Muscle of leg (tissue), 16 donors: ENCODE data around the gene PHKG1. TPM values are rescaled to one million over a fixed set of nuclear protein-coding genes. Genes with fewer than 3 reads are reported as not detected.
"Not testable (repeated sequence)": the region's sequence is repeated elsewhere in the genome, so short reads cannot be mapped to it uniquely, and the experiment has no call there.

Experiments
- DNase-seq: peaks from one replicate; pipeline ENCODE4 v3.0.0; 2013
- H3K27ac ChIP-seq: one replicate; pipeline ENCODE4 v1.5.1; 2013; ENCODE audit warnings: mild to moderate bottlenecking, low read length, control low read depth
- H3K27me3 ChIP-seq: one replicate; pipeline ENCODE4 v1.6.1; 2013; ENCODE audit warnings: low read length; ENCODE audit not compliant: control insufficient read depth, insufficient read depth
- H3K36me3 ChIP-seq: one replicate; pipeline ENCODE4 v1.6.1; 2013; ENCODE audit warnings: low read length; ENCODE audit not compliant: control insufficient read depth, insufficient read depth
- H3K4me1 ChIP-seq: one replicate; pipeline ENCODE4 v1.6.1; 2013; ENCODE audit warnings: low read length; ENCODE audit not compliant: control insufficient read depth, insufficient read depth
- H3K4me3 ChIP-seq: one replicate; pipeline ENCODE4 v1.5.1; 2013; ENCODE audit warnings: low read length, control low read depth
- H3K9me3 ChIP-seq: replicated peaks from 2 replicates; pipeline ENCODE4 v1.6.1; 2013; ENCODE audit warnings: low read depth, low read length; ENCODE audit not compliant: control insufficient read depth
- WGBS: methylation state at CpG from one replicate; pipeline ENCODE4 v1.1.5; 2013; ENCODE audit warnings: missing lambda C conversion rate; ENCODE audit not compliant: insufficient coverage; 5-methylcytosine and 5-hydroxymethylcytosine counted together
- long read RNA-seq, 11 donors: transcript quantifications; one replicate each; lab custom pipeline, GENCODE V29; 2026
- polyA plus RNA-seq, 8 donors: library from polyadenylated mRNA; unstranded; fragments of 120-200 nt; gene quantifications; one replicate each; pipeline versions ENCODE4 v1.2.1 to v1.2.3, GENCODE V29; 2013; ENCODE audit warnings: inconsistent platforms in 1 of 8, low replicate concordance in 1 of 8; ENCODE audit not compliant: insufficient read length in 8 of 8, insufficient read depth in 1 of 8
- total RNA-seq: library from RNA; stranded (reverse); fragments of 120-200 nt; gene quantifications from one replicate; pipeline ENCODE4 v1.2.4, GENCODE V29; 2013

The PHKG1 gene
- total RNA-seq (52.4 TPM), polyA plus RNA-seq (10 to 100 TPM; 21.0 to 62.4 (median 32.7) TPM)
- long read RNA-seq, donor 1, partial matches to known transcripts: 0 of 8 reads
- long read RNA-seq, donor 1, other reads (novel, unspliced or antisense): 5 of 8 reads
- long read RNA-seq, donor 2: 0 reads
- long read RNA-seq, donor 3, transcript PHKG1-201 (10 exons, 1,431 nt): major isoform, 6 of 18 reads
- long read RNA-seq, donor 3, partial matches to known transcripts: 10 of 18 reads
- long read RNA-seq, donor 3, other reads (novel, unspliced or antisense): 0 of 18 reads
- long read RNA-seq, donor 4, partial matches to known transcripts: 0 of 4 reads
- long read RNA-seq, donor 4, other reads (novel, unspliced or antisense): 0 of 4 reads
- long read RNA-seq, donor 5, transcript PHKG1-201 (10 exons, 1,431 nt): major isoform, 7 of 8 reads
- long read RNA-seq, donor 5, partial matches to known transcripts: 0 of 8 reads
- long read RNA-seq, donor 5, other reads (novel, unspliced or antisense): 0 of 8 reads
- long read RNA-seq, donor 6, transcript PHKG1-201 (10 exons, 1,431 nt): major isoform, 5 of 13 reads
- long read RNA-seq, donor 6, partial matches to known transcripts: 6 of 13 reads
- long read RNA-seq, donor 6, other reads (novel, unspliced or antisense): 0 of 13 reads
- long read RNA-seq, donor 7, transcript PHKG1-201 (10 exons, 1,431 nt): major isoform, 5 of 7 reads
- long read RNA-seq, donor 7, partial matches to known transcripts: 0 of 7 reads
- long read RNA-seq, donor 7, other reads (novel, unspliced or antisense): 0 of 7 reads
- long read RNA-seq, donor 8, partial matches to known transcripts: 0 of 6 reads
- long read RNA-seq, donor 8, other reads (novel, unspliced or antisense): 0 of 6 reads
- long read RNA-seq, donor 9, partial matches to known transcripts: 0 of 6 reads
- long read RNA-seq, donor 9, other reads (novel, unspliced or antisense): 0 of 6 reads
- long read RNA-seq, donor 10, transcript PHKG1-201 (10 exons, 1,431 nt): major isoform, 5 of 6 reads
- long read RNA-seq, donor 10, partial matches to known transcripts: 0 of 6 reads
- long read RNA-seq, donor 10, other reads (novel, unspliced or antisense): 0 of 6 reads
- long read RNA-seq, donor 11, transcript PHKG1-201 (10 exons, 1,431 nt): major isoform, 8 of 9 reads
- long read RNA-seq, donor 11, partial matches to known transcripts: 0 of 9 reads
- long read RNA-seq, donor 11, other reads (novel, unspliced or antisense): 0 of 9 reads

DNA sequence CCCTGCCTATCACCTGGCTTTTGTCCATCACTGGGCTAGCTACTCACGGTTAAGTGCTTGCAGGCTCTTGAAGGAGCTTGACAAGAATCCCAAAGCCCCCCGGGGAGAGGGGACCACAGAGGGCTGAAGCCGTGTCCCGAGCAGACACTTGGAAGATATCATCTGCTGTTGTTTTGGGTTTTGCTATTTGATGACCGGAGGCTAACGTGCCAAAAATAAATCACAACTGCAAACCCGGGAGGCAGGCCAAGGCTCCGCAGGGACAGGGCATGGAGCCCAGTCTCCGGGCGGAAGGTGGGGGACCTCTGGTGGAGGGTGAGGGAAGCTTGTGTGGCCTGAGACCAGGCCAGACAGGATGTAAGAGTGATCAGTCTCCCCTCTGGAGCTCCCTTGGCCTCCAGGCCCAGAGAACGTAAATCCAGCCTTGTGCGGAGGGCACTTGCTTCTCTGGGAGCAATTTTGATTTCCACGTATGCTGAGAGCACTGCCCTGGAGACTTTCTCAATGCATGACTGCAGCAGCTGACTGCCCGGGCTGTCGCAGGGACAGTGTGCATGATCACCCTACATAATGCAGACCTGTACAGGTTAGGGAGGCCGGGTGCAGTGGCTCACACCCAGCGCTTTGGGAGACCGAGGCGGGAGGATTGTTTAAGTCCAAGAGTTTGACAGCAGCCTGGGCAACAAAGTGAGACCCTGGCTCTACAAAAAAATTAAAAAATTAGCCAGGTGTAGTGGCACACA is at the start of gene PHKG1:
Gene PHKG1, minus strand, starts transcription at position 164 of the 743 bp plus-strand sequence. CDS start 4,011 bp downstream, outside the sequence.
- H3K27ac ChIP-seq: peak within 1 kb of the TSS; percentile 89
- 10% methylated on average over 11 of the region's 19 CpGs for WGBS
- H3K4me3 ChIP-seq: peak within 1 kb of the TSS; percentile 34
- DNase-seq: peak; percentile 92
- H3K27me3 ChIP-seq: no peaks in the 10 kb centered on the region
- peaks cover 23% of the 10 kb centered on the region for H3K4me1 ChIP-seq
- no peaks in the 10 kb centered on the region for H3K9me3 ChIP-seq
- H3K36me3 ChIP-seq: peaks cover 14% of the 10 kb centered on the region

GRCh38 chr7:56131062-56131461 is 38.3 kb upstream of the PHKG1 start:
- H3K27ac ChIP-seq, H3K27me3 ChIP-seq, DNase-seq, H3K4me3 ChIP-seq, H3K4me1 ChIP-seq, H3K36me3 ChIP-seq, H3K9me3 ChIP-seq: not testable (repeated sequence)
- no CpG with 5 or more reads among the region's 2 CpGs for WGBS

GRCh38 chr7:56127241-56127975 is 34.7 kb upstream of the PHKG1 start:
- Histone ChIP-seq H3K9me3 (no peaks in the 10 kb centered on the region), H3K4me1 (peaks cover 3% of the 10 kb centered on the region), H3K36me3 (no peaks in the 10 kb centered on the region), H3K27ac (no peak overlapping the region), H3K4me3 (no peak overlapping the region), H3K27me3 (no peaks in the 10 kb centered on the region)
- WGBS: 57% methylated on average over 1 of the region's 7 CpGs
- no peak for DNase-seq

- H3K27ac ChIP-seq: no peak overlapping the region
- no peaks in the 10 kb centered on the region for H3K9me3 ChIP-seq
- no peak overlapping the region for H3K4me3 ChIP-seq
- no peaks in the 10 kb centered on the region for H3K36me3 ChIP-seq
- DNase-seq: no peak
- H3K4me1 ChIP-seq: peaks cover 3% of the 10 kb centered on the region
- H3K27me3 ChIP-seq: no peaks in the 10 kb centered on the region
- 40% methylated on average over 1 of the region's 8 CpGs for WGBS
These were observed 33.1 kb upstream of the PHKG1 start for GRCh38 chr7:56125831-56126230.

- Histone ChIP-seq H3K4me1 (peaks cover 3% of the 10 kb centered on the region), H3K27ac (no peak overlapping the region), H3K9me3 (no peaks in the 10 kb centered on the region), H3K27me3 (no peaks in the 10 kb centered on the region), H3K4me3 (no peak overlapping the region), H3K36me3 (no peaks in the 10 kb centered on the region)
- 80% methylated on average over 4 of the region's 6 CpGs for WGBS
- DNase-seq: no peak
These were observed 32.2 kb upstream of the PHKG1 start for GRCh38 chr7:56124981-56125380.

DNA sequence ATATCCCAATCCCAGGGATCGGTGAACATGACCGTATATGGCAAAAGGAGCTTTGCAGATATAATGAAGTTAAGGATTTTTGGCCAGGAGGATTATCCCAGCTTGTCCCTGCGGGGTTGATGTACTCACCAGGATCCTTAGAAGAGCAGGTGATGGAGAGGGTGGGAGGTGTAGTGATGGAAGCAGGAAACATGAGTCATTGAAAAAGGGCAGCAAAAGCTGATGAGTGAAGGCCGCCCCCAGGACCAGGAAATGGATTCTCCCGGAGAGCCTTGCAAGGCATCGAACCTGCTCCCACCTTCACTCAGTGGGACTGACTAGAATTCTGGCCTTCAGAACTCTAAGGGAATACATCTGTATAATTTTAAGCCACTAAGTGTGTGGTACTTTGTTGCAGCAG is 28.7 kb upstream of the PHKG1 start:
- Histone ChIP-seq H3K36me3 (no peaks in the 10 kb centered on the region), H3K4me1 (no peaks in the 10 kb centered on the region), H3K4me3 (no peak overlapping the region), H3K27ac (no peak overlapping the region), H3K27me3 (peaks cover 10% of the 10 kb centered on the region), H3K9me3 (no peaks in the 10 kb centered on the region)
- WGBS: 54% methylated on average over 4 of the region's 6 CpGs
- DNase-seq: no peak

DNA sequence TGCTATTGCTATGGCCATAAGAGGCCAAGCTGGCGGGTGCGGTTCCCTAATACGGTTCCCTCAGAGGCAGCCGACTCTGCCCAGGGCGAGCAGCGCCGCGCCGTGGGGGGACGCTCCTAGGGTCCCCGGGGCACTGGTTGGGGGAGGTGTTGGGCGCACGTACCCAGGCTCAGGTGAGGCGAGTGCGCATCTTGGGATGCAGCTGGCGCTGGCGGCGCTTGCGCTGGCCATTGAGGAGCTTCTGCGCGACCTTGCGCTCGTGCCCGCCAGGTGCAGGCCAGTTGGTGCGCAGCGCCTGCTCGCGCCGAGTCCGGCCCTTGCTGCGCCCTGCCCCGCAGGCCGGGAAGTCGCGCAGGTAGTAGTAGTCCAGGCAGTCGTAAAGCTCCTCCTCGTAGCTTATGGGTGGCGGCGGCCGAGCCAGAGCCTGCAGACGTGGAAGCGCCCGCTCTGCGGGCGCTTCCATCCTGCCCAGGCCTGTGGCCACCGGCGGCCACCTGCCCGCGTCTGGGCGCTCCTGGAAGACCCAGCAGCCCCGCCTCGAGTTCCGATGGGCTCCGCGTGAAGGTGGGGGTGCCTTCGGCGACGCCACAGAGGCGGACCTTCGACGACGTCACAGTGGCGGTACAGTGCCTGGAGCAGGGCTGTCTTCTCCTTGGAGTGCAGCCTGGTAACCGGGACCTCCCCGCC is 23.2 kb upstream of the PHKG1 start, which contains the start of gene NUPR2:
Gene NUPR2, minus strand, starts transcription at position 566 of the 687 bp plus-strand sequence. Its CDS starts 103 bp downstream, at position 463.
- 3% methylated on average over 63 of the region's 65 CpGs for WGBS
- Histone ChIP-seq H3K36me3 (no peaks in the 10 kb centered on the region), H3K4me3 (no peak within 1 kb of the TSS), H3K4me1 (peaks cover 3% of the 10 kb centered on the region), H3K27me3 (peaks cover 25% of the 10 kb centered on the region), H3K27ac (no peak within 1 kb of the TSS), H3K9me3 (no peaks in the 10 kb centered on the region)
- DNase-seq: no peak

- not testable (repeated sequence) for DNase-seq, H3K9me3 ChIP-seq, H3K36me3 ChIP-seq, H3K4me3 ChIP-seq, H3K27ac ChIP-seq, H3K4me1 ChIP-seq
- WGBS: 100% methylated on average over 1 of the region's 3 CpGs
- peaks cover 24% of the 10 kb centered on the region for H3K27me3 ChIP-seq
These were observed 19.5 kb upstream of the PHKG1 start for GRCh38 chr7:56112244-56112643.
